ENCODE results near the gene RANBP10.

The RANBP10 gene

DNA sequence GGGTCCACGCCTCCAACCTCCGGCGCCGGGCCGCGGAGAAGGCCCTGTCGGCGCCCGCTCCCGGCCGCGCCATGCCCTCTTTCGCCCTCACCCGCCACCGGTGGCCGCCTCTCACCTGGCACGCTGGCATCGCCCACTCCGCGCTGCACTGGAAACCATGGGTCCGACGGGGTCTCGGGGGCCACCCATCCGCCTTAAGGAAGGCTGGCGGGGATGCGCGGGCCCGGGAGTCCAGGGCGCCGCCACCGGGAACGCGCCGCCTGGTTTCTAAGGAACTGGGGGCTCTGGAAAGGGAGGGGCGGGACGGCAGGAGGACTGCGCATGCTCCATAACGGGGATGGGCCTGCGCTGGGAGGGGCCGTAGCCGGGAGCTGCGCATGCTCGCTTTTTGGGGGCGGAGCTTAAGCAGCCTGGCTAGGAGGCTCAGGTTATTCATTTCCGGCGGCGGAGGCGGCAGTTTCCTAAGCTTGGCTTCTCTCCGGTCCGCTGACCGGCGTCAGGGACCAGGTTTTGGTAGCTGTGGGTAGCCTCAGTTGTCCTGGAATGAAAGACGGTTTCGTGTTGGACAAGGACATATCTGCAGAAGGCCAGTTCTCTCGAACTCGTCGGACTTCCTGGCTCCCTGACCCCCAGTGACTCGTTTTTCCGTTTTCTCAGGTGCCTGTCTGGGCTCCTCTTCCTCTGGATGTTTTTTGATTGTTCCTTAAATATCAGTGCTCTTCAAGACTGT, 87.1 kb downstream of the RANBP10 start, which contains the start of gene GFOD2:
Gene GFOD2, minus strand, starts transcription at position 269 of the 730 bp plus-strand sequence. CDS start 33,601 bp downstream, outside the sequence.
- H3K27me3 ChIP-seq (replicated peaks; ENCODE audit: control insufficient read depth, insufficient read depth, low read length, poor library complexity, severe bottlenecking) = no peaks in the 10 kb centered on the region
- DNase-seq = peak; percentile 94 to 98 (median 98)
- peak within 1 kb of the TSS; percentile 87 for H3K27ac ChIP-seq (ENCODE audit: insufficient read depth, low read length, poor library complexity, severe bottlenecking)
- H3K4me3 ChIP-seq (ENCODE audit: insufficient read depth, low read depth, low read length, poor library complexity, severe bottlenecking) = peak within 1 kb of the TSS; percentile 86
- peaks cover 6% of the 10 kb centered on the region for H3K36me3 ChIP-seq (ENCODE audit: control insufficient read depth, insufficient read depth, low read length)
- peaks cover 24% of the 10 kb centered on the region for H3K4me1 ChIP-seq (ENCODE audit: control insufficient read depth, insufficient read depth, low read length, poor library complexity, severe bottlenecking)
- no peaks in the 10 kb centered on the region for H3K9me3 ChIP-seq (ENCODE audit: control insufficient read depth, low read length)

DNA sequence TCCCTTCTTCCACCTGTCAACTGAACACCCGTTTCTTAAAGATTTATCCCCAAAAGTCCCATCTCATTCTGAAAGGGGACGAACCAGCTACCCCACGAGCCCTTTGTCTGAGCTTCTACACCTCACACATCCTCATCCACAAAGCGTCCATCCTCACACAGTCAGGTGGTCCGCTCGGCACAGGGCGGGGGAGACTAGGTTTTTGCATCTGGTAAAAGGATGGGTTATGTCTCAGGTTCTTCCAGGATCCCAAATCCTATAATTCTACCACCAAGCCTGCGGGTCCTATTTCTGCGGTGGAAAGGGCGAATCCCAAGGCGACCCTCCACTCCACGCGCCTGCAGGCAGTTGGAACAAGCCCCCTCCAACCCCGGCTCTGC, 87.7 kb downstream of the RANBP10 start:
- Histone ChIP-seq H3K4me1 (ENCODE audit: control insufficient read depth, insufficient read depth, low read length, poor library complexity, severe bottlenecking) (peaks cover 24% of the 10 kb centered on the region), H3K9me3 (ENCODE audit: control insufficient read depth, low read length) (no peaks in the 10 kb centered on the region)
- DNase-seq = no peak

DNA sequence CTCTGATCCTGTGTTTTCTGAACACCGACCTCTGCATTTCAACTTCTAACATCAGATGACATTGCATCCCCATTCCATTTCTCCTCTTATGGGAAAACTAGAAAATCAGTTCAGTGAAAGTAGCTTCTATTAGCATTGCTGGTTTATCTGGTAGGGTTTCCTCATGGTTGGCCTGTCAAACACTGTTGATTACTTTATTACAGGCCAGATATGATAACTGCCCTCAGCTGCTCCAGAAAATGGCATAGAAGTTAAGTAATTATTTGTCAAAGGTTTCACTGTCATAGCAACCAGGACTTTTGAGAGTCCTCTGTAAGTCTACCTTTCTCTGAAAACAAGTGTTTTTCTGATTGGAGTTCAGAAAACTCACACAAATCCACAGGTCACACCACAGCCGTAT, 90.3 kb downstream of the RANBP10 start:
- H3K27ac ChIP-seq (ENCODE audit: insufficient read depth, low read length, poor library complexity, severe bottlenecking) = no peak overlapping the region
- no peaks in the 10 kb centered on the region for H3K36me3 ChIP-seq (ENCODE audit: control insufficient read depth, insufficient read depth, low read length)
- no peak for DNase-seq
- H3K4me3 ChIP-seq (ENCODE audit: insufficient read depth, low read depth, low read length, poor library complexity, severe bottlenecking) = no peak overlapping the region
- no peaks in the 10 kb centered on the region for H3K27me3 ChIP-seq (replicated peaks; ENCODE audit: control insufficient read depth, insufficient read depth, low read length, poor library complexity, severe bottlenecking)
- H3K9me3 ChIP-seq (ENCODE audit: control insufficient read depth, low read length) = no peaks in the 10 kb centered on the region
- peaks cover 24% of the 10 kb centered on the region for H3K4me1 ChIP-seq (ENCODE audit: control insufficient read depth, insufficient read depth, low read length, poor library complexity, severe bottlenecking)

More for the DNA sequence above, 87.7 kb downstream of the RANBP10 start:
- Histone ChIP-seq H3K27me3 (replicated peaks; ENCODE audit: control insufficient read depth, insufficient read depth, low read length, poor library complexity, severe bottlenecking) (no peaks in the 10 kb centered on the region), H3K36me3 (ENCODE audit: control insufficient read depth, insufficient read depth, low read length) (peaks cover 6% of the 10 kb centered on the region), H3K27ac (ENCODE audit: insufficient read depth, low read length, poor library complexity, severe bottlenecking) (peak overlapping the region; percentile 87), H3K4me3 (ENCODE audit: insufficient read depth, low read depth, low read length, poor library complexity, severe bottlenecking) (peak overlapping the region; percentile 86)

GRCh38 chr16:67714522-67714921, 91.8 kb downstream of the RANBP10 start:
- H3K27me3 ChIP-seq (replicated peaks; ENCODE audit: control insufficient read depth, insufficient read depth, low read length, poor library complexity, severe bottlenecking) = no peaks in the 10 kb centered on the region
- DNase-seq = no peak

GRCh38 chr16:67713647-67714273, 92.6 kb downstream of the RANBP10 start:
- no peak overlapping the region for H3K27ac ChIP-seq (ENCODE audit: insufficient read depth, low read length, poor library complexity, severe bottlenecking)

More at GRCh38 chr16:67714522-67714921, 91.8 kb downstream of the RANBP10 start:
- Histone ChIP-seq H3K9me3 (ENCODE audit: control insufficient read depth, low read length) (no peaks in the 10 kb centered on the region), H3K4me1 (ENCODE audit: control insufficient read depth, insufficient read depth, low read length, poor library complexity, severe bottlenecking) (peaks cover 14% of the 10 kb centered on the region), H3K27ac (ENCODE audit: insufficient read depth, low read length, poor library complexity, severe bottlenecking) (no peak overlapping the region), H3K4me3 (ENCODE audit: insufficient read depth, low read depth, low read length, poor library complexity, severe bottlenecking) (no peak overlapping the region), H3K36me3 (ENCODE audit: control insufficient read depth, insufficient read depth, low read length) (no peaks in the 10 kb centered on the region)

GRCh38 chr16:67710607-67711006, 95.8 kb downstream of the RANBP10 start:
- no peaks in the 10 kb centered on the region for H3K4me1 ChIP-seq (ENCODE audit: control insufficient read depth, insufficient read depth, low read length, poor library complexity, severe bottlenecking)
- no peaks in the 10 kb centered on the region for H3K27me3 ChIP-seq (replicated peaks; ENCODE audit: control insufficient read depth, insufficient read depth, low read length, poor library complexity, severe bottlenecking)
- H3K27ac ChIP-seq (ENCODE audit: insufficient read depth, low read length, poor library complexity, severe bottlenecking) = no peak overlapping the region
- no peaks in the 10 kb centered on the region for H3K36me3 ChIP-seq (ENCODE audit: control insufficient read depth, insufficient read depth, low read length)
- no peak overlapping the region for H3K4me3 ChIP-seq (ENCODE audit: insufficient read depth, low read depth, low read length, poor library complexity, severe bottlenecking)
- no peaks in the 10 kb centered on the region for H3K9me3 ChIP-seq (ENCODE audit: control insufficient read depth, low read length)
- DNase-seq = no peak

More at GRCh38 chr16:67713647-67714273, 92.6 kb downstream of the RANBP10 start:
- Histone ChIP-seq H3K4me3 (ENCODE audit: insufficient read depth, low read depth, low read length, poor library complexity, severe bottlenecking) (no peak overlapping the region), H3K9me3 (ENCODE audit: control insufficient read depth, low read length) (no peaks in the 10 kb centered on the region), H3K27me3 (replicated peaks; ENCODE audit: control insufficient read depth, insufficient read depth, low read length, poor library complexity, severe bottlenecking) (no peaks in the 10 kb centered on the region), H3K4me1 (ENCODE audit: control insufficient read depth, insufficient read depth, low read length, poor library complexity, severe bottlenecking) (peaks cover 12% of the 10 kb centered on the region), H3K36me3 (ENCODE audit: control insufficient read depth, insufficient read depth, low read length) (no peaks in the 10 kb centered on the region)
- no peak for DNase-seq

DNA sequence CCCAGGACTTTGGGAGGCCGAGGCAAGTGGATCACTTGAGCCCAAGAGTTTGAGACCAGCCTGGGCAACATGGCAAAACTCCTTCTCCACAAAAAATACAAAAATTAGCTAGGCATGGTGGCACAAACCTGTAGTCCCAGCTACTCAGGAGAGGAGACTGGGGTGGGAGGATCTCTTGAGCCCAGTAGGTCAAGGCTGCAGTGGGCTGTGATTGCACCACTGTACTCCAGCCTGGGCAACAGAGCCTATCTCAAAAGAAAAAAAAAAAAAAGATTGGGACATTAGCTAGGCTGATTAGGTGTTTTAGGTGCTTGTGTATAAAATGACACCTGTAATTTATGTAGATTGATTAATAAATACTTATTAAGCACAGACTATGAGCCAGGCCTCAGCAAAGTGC, 97.3 kb downstream of the RANBP10 start:
- H3K4me1 ChIP-seq (ENCODE audit: control insufficient read depth, insufficient read depth, low read length, poor library complexity, severe bottlenecking) = no peaks in the 10 kb centered on the region
- no peak overlapping the region for H3K4me3 ChIP-seq (ENCODE audit: insufficient read depth, low read depth, low read length, poor library complexity, severe bottlenecking)
- no peak overlapping the region for H3K27ac ChIP-seq (ENCODE audit: insufficient read depth, low read length, poor library complexity, severe bottlenecking)
- no peaks in the 10 kb centered on the region for H3K27me3 ChIP-seq (replicated peaks; ENCODE audit: control insufficient read depth, insufficient read depth, low read length, poor library complexity, severe bottlenecking)
- H3K9me3 ChIP-seq (ENCODE audit: control insufficient read depth, low read length) = no peaks in the 10 kb centered on the region
- no peaks in the 10 kb centered on the region for H3K36me3 ChIP-seq (ENCODE audit: control insufficient read depth, insufficient read depth, low read length)
- no peak for DNase-seq

- no peak for DNase-seq
- Histone ChIP-seq H3K27ac (ENCODE audit: insufficient read depth, low read length, poor library complexity, severe bottlenecking) (no peak overlapping the region), H3K9me3 (ENCODE audit: control insufficient read depth, low read length) (no peaks in the 10 kb centered on the region), H3K4me1 (ENCODE audit: control insufficient read depth, insufficient read depth, low read length, poor library complexity, severe bottlenecking) (peaks cover 6% of the 10 kb centered on the region), H3K4me3 (ENCODE audit: insufficient read depth, low read depth, low read length, poor library complexity, severe bottlenecking) (no peak overlapping the region), H3K36me3 (ENCODE audit: control insufficient read depth, insufficient read depth, low read length) (no peaks in the 10 kb centered on the region), H3K27me3 (replicated peaks; ENCODE audit: control insufficient read depth, insufficient read depth, low read length, poor library complexity, severe bottlenecking) (no peaks in the 10 kb centered on the region)
Measured at GRCh38 chr16:67708368-67708771, 98.0 kb downstream of the RANBP10 start.

DNA sequence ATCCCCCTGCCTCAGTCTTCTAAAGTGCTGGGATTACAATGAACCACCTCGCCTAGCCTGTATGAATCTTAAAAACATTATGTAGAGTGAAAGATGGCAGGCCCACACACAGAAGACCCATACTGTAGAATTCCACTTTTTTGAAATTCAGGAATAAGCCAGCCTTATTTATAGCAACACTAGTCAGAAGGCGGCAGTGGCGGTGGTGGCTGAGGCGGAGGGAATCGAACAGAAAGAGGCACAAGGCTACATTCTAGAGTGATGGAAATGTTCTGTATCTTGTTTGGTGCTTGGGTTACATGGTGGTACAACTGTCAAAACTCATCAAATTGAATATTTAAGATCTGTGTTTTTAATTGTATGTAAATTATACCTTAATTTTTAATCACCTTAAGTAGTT, 98.6 kb downstream of the RANBP10 start:
- peaks cover 7% of the 10 kb centered on the region for H3K4me1 ChIP-seq (ENCODE audit: control insufficient read depth, insufficient read depth, low read length, poor library complexity, severe bottlenecking)
- H3K27me3 ChIP-seq (replicated peaks; ENCODE audit: control insufficient read depth, insufficient read depth, low read length, poor library complexity, severe bottlenecking) = no peaks in the 10 kb centered on the region
- no peak overlapping the region for H3K4me3 ChIP-seq (ENCODE audit: insufficient read depth, low read depth, low read length, poor library complexity, severe bottlenecking)
- no peak overlapping the region for H3K27ac ChIP-seq (ENCODE audit: insufficient read depth, low read length, poor library complexity, severe bottlenecking)
- no peaks in the 10 kb centered on the region for H3K36me3 ChIP-seq (ENCODE audit: control insufficient read depth, insufficient read depth, low read length)
- DNase-seq = no peak
- H3K9me3 ChIP-seq (ENCODE audit: control insufficient read depth, low read length) = no peaks in the 10 kb centered on the region

- Histone ChIP-seq H3K27ac (ENCODE audit: insufficient read depth, low read length, poor library complexity, severe bottlenecking) (no peak overlapping the region), H3K4me1 (ENCODE audit: control insufficient read depth, insufficient read depth, low read length, poor library complexity, severe bottlenecking) (peaks cover 7% of the 10 kb centered on the region), H3K36me3 (ENCODE audit: control insufficient read depth, insufficient read depth, low read length) (no peaks in the 10 kb centered on the region), H3K9me3 (ENCODE audit: control insufficient read depth, low read length) (no peaks in the 10 kb centered on the region), H3K4me3 (ENCODE audit: insufficient read depth, low read depth, low read length, poor library complexity, severe bottlenecking) (no peak overlapping the region), H3K27me3 (replicated peaks; ENCODE audit: control insufficient read depth, insufficient read depth, low read length, poor library complexity, severe bottlenecking) (no peaks in the 10 kb centered on the region)
- no peak for DNase-seq
Measured at GRCh38 chr16:67707210-67707609, 99.2 kb downstream of the RANBP10 start.

Data from effector memory CD4-positive, alpha-beta T cell (primary cell).